ENCODE results near the gene SUPT3H. TPM values are rescaled to one million over a fixed set of nuclear protein-coding genes. Genes with fewer than 3 reads are reported as not detected.

SUPT3H gene
- total RNA-seq, 6 experiments from 2014 or later = 0.95 to 2.8 (median 2.0) TPM

DNA sequence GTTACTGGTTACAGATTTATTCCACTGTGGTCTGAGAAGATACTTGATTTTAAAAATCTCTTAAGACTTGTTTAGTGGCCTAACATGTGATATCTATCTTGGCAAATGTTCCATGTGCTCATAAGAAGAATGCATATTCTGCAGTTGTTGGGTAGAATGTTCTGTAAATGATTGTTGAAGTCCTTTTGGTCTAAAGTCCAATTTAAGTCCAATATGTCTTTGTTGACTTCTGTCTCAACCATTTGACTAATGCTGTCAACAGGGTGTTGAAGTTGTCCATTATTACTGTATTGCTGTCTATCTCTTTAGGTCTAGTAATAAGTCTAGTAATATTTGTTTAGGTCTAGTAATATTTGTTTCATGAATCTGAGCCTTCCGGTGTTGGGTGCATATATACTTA, 437.4 kb downstream of the SUPT3H start:
- Histone ChIP-seq H3K9me3 (peaks cover 0 to 4% (median 0%) of the 10 kb centered on the region in 4 donors), H3K4me1 (no peaks in the 10 kb centered on the region), H3K36me3 (no peaks in the 10 kb centered on the region), H3K27me3 (no peaks in the 10 kb centered on the region), H3K4me3 (no peak overlapping the region), H3K27ac (no peak overlapping the region)
- WGBS (ENCODE audit: insufficient coverage, low coverage, low lambda C conversion rate, missing lambda C conversion rate) = 17% methylated on average over 1 of the region's 1 CpG
- DNase-seq (no peak), ATAC-seq (peak; percentile 55 to 89 (median 73))
- intact Hi-C loops (cut with DNase I) = no loop called here
- TF ChIP-seq POLR2A (IDR thresholded peaks at IDR 0.05) (no peak), CTCF (IDR thresholded peaks at IDR 0.05) (no peak)

DNA sequence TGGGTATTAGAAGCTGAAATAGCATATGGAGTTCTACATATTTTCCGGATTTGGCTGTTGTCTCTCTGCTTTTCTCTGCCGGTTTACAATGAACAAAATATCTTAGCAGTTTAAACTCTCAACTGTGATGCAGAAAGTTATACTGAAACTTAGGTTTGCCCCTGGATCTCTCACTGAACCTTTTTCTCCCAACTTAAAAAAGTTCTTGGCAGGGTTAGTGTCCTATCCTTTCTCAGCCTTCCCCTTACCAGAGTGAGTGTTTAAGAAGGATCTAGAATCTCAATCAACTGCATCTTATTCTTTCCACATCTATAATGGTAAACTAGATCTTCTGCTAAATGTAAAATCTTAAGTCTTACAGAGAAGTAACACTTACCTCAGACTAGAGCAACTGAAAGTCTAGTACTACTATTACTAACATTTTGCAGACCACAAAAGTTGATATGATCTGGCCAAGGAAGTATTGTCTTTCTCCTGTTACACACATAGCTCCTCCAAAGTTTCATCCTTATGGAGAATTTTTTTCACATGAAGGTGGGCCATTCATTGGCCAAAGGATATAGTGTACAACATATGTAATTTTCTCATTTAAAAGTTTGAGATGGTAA, 441.9 kb downstream of the SUPT3H start:
- Histone ChIP-seq H3K4me1 (no peaks in the 10 kb centered on the region), H3K27ac (no peak overlapping the region), H3K27me3 (no peaks in the 10 kb centered on the region), H3K36me3 (no peaks in the 10 kb centered on the region), H3K9me3 (peaks cover 0 to 4% (median 0%) of the 10 kb centered on the region in 4 donors), H3K4me3 (no peak overlapping the region)
- WGBS (ENCODE audit: insufficient coverage, low coverage, low lambda C conversion rate, missing lambda C conversion rate) = 56% methylated on average over 2 of the region's 2 CpGs
- intact Hi-C loops (cut with DNase I) = no loop called here
- TF ChIP-seq POLR2A (IDR thresholded peaks at IDR 0.05) (no peak), CTCF (IDR thresholded peaks at IDR 0.05) (no peak)
- ATAC-seq (no peak), DNase-seq (no peak)

GRCh38 chr6:44933108-44933507, 444.6 kb downstream of the SUPT3H start:
- TF ChIP-seq CTCF (IDR thresholded peaks at IDR 0.05) (no peak), POLR2A (IDR thresholded peaks at IDR 0.05) (no peak)
- intact Hi-C loops (cut with DNase I) = no loop called here
- DNase-seq = no peak
- H3K9me3 ChIP-seq = no peaks in the 10 kb centered on the region
- no peaks in the 10 kb centered on the region for H3K27me3 ChIP-seq
- 39% methylated on average over 4 of the region's 4 CpGs for WGBS (ENCODE audit: insufficient coverage, low coverage, low lambda C conversion rate, missing lambda C conversion rate)
- no peak overlapping the region for H3K27ac ChIP-seq
- no peak for ATAC-seq
- H3K36me3 ChIP-seq = no peaks in the 10 kb centered on the region
- no peaks in the 10 kb centered on the region for H3K4me1 ChIP-seq
- H3K4me3 ChIP-seq = no peak overlapping the region

- Histone ChIP-seq H3K4me3 (no peak overlapping the region), H3K4me1 (no peaks in the 10 kb centered on the region), H3K27me3 (no peaks in the 10 kb centered on the region), H3K9me3 (no peaks in the 10 kb centered on the region), H3K36me3 (no peaks in the 10 kb centered on the region), H3K27ac (no peak overlapping the region)
- TF ChIP-seq CTCF (IDR thresholded peaks at IDR 0.05) (no peak), POLR2A (IDR thresholded peaks at IDR 0.05) (no peak)
- 86% methylated on average over 7 of the region's 7 CpGs for WGBS (ENCODE audit: insufficient coverage, low coverage, low lambda C conversion rate, missing lambda C conversion rate)
- no peak for DNase-seq
- ATAC-seq = no peak
- intact Hi-C loops (cut with DNase I) = no loop called here
Observed at GRCh38 chr6:44932651-44933091, 445.1 kb downstream of the SUPT3H start.

DNA sequence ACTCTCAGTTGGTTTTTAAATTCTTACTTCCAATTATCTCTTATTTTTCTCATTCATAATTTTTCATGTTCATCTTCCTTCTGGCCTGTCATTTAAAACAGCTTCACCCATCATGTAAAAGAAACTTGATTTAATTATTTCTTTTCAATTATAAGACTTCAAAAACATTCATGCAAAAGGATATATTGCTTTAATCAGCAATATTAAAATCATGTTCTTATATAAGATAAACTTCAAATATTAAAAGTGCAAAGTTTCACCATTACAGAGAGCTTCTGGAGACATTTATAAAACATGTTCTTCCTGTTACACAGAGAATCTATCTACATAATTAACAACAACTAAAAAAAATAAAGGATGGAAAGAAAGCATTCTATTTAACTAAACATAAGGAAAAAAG, 446.3 kb downstream of the SUPT3H start:
- TF ChIP-seq CTCF (IDR thresholded peaks at IDR 0.05) = no peak
- no peak for TF ChIP-seq POLR2A (IDR thresholded peaks at IDR 0.05)
- H3K4me3 ChIP-seq = no peak overlapping the region
- no peaks in the 10 kb centered on the region for H3K4me1 ChIP-seq
- H3K36me3 ChIP-seq = no peaks in the 10 kb centered on the region
- H3K27ac ChIP-seq = no peak overlapping the region
- no peak for ATAC-seq
- DNase-seq = no peak
- H3K27me3 ChIP-seq = no peaks in the 10 kb centered on the region
- no peaks in the 10 kb centered on the region for H3K9me3 ChIP-seq
- intact Hi-C loops (cut with DNase I) = no loop called here

Data from right lobe of liver (tissue), 6 donors.